ENCODE measurements around the gene YRDC.

Gene YRDC, protein sequence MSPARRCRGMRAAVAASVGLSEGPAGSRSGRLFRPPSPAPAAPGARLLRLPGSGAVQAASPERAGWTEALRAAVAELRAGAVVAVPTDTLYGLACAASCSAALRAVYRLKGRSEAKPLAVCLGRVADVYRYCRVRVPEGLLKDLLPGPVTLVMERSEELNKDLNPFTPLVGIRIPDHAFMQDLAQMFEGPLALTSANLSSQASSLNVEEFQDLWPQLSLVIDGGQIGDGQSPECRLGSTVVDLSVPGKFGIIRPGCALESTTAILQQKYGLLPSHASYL

DNA sequence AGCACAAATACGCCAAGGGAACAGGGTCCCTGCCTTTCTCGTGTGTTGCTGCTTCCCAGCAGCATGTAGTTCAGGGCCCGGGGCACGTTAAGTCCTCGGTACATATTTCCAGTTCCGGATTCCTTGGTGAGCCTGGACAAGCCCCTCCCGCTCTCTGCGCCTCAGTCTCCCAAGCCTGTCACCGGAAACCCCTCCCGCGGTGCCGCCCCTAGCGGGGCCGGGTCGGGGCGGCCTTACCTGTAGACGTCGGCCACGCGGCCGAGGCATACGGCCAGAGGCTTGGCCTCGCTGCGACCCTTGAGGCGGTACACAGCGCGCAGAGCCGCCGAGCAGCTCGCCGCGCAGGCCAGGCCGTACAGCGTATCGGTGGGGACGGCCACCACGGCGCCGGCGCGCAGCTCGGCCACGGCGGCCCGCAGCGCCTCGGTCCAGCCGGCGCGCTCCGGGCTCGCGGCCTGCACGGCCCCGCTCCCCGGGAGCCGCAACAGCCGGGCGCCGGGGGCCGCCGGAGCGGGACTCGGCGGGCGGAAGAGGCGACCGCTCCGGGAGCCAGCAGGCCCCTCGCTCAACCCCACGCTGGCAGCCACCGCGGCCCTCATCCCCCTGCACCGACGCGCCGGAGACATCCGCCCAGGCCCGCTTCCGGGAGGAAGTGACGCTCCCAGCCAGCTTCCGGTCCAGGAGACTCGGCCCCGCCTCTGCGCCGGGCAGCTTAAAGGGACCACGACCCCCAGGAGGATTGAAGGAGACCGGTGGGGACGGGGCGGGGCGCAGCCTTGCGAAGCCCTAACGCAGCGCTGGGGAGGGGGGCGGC is at the start of gene YRDC, which contains the start of gene C1orf122:
TSS of gene YRDC (minus strand) at position 654 of the 814 bp plus-strand sequence. CDS start at position 626, 28 bp downstream.
TSS of gene C1orf122 (plus strand) at position 236 of the 814 bp plus-strand sequence. CDS start 615 bp downstream, outside the sequence.
- ATAC-seq = peak; percentile 87
- TF ChIP-seq ZNF70 (CRISPR knock-in tag; IDR thresholded peaks at IDR 0.05) (no peak), ZC3H10 (CRISPR knock-in tag; IDR thresholded peaks at IDR 0.05) (no peak), ISL1 (CRISPR knock-in tag; IDR thresholded peaks at IDR 0.05) (no peak)
- TF ChIP-seq, protein P1, sequence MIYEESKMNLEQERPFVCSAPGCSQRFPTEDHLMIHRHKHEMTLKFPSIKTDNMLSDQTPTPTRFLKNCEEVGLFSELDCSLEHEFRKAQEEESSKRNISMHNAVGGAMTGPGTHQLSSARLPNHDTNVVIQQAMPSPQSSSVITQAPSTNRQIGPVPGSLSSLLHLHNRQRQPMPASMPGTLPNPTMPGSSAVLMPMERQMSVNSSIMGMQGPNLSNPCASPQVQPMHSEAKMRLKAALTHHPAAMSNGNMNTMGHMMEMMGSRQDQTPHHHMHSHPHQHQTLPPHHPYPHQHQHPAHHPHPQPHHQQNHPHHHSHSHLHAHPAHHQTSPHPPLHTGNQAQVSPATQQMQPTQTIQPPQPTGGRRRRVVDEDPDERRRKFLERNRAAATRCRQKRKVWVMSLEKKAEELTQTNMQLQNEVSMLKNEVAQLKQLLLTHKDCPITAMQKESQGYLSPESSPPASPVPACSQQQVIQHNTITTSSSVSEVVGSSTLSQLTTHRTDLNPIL (CRISPR knock-in tag; IDR thresholded peaks at IDR 0.05; ENCODE audit: low read depth) = 0 out of 2 replicates have a peak, but pooled peaks have one; percentile 13
- TF ChIP-seq, protein P2, sequence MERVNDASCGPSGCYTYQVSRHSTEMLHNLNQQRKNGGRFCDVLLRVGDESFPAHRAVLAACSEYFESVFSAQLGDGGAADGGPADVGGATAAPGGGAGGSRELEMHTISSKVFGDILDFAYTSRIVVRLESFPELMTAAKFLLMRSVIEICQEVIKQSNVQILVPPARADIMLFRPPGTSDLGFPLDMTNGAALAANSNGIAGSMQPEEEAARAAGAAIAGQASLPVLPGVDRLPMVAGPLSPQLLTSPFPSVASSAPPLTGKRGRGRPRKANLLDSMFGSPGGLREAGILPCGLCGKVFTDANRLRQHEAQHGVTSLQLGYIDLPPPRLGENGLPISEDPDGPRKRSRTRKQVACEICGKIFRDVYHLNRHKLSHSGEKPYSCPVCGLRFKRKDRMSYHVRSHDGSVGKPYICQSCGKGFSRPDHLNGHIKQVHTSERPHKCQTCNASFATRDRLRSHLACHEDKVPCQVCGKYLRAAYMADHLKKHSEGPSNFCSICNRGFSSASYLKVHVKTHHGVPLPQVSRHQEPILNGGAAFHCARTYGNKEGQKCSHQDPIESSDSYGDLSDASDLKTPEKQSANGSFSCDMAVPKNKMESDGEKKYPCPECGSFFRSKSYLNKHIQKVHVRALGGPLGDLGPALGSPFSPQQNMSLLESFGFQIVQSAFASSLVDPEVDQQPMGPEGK (CRISPR knock-in tag; IDR thresholded peaks at IDR 0.05; ENCODE audit: borderline replicate concordance) = peak; percentile 56; the same call in 1 of the 2 replicates

DNA sequence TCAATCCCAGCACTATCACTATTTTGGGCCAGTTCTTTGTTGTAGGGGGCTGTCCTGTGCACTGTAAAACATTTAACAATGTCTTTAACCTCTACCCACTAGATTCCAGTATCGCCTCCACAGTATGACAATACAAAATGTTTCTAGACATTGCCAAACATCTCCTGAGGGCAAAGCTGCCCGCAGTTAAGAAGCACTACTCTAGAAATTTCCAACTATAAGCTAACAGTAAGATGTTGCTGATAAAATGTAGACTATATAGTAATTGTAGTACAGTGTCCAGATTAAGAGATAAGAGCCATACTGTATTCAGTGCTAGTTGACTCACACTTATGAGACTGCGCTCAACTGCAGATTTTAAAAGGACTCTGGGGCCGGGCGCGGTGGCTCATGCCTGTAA is 46.4 kb upstream of the YRDC start:
- ATAC-seq = no peak
- TF ChIP-seq, protein P3, sequence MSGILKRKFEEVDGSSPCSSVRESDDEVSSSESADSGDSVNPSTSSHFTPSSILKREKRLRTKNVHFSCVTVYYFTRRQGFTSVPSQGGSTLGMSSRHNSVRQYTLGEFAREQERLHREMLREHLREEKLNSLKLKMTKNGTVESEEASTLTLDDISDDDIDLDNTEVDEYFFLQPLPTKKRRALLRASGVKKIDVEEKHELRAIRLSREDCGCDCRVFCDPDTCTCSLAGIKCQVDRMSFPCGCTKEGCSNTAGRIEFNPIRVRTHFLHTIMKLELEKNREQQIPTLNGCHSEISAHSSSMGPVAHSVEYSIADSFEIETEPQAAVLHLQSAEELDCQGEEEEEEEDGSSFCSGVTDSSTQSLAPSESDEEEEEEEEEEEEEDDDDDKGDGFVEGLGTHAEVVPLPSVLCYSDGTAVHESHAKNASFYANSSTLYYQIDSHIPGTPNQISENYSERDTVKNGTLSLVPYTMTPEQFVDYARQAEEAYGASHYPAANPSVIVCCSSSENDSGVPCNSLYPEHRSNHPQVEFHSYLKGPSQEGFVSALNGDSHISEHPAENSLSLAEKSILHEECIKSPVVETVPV (CRISPR knock-in tag; IDR thresholded peaks at IDR 0.05) = no peak
- TF ChIP-seq ZFP3 (CRISPR knock-in tag; IDR thresholded peaks at IDR 0.05) (no peak), ZNF565 (CRISPR knock-in tag; conservative IDR thresholded peaks at IDR 0.05; ENCODE audit: low read depth) (no peak), BACH2 (CRISPR knock-in tag; IDR thresholded peaks at IDR 0.05; ENCODE audit: borderline replicate concordance) (no peak), ESRRG (CRISPR knock-in tag; IDR thresholded peaks at IDR 0.05) (no peak), ZFP30 (CRISPR knock-in tag; IDR thresholded peaks at IDR 0.05) (no peak), TCF4 (CRISPR knock-in tag; IDR thresholded peaks at IDR 0.05; ENCODE audit: borderline replicate concordance) (no peak), RARB (CRISPR knock-in tag; IDR thresholded peaks at IDR 0.05) (no peak), ZNF8 (CRISPR knock-in tag; IDR thresholded peaks at IDR 0.05) (no peak), CSDC2 (CRISPR knock-in tag; IDR thresholded peaks at IDR 0.05) (no peak), ARNTL (CRISPR knock-in tag; IDR thresholded peaks at IDR 0.05; ENCODE audit: borderline replicate concordance, low read depth) (no peak), ZNF70 (CRISPR knock-in tag; IDR thresholded peaks at IDR 0.05) (no peak), OSR1 (CRISPR knock-in tag; IDR thresholded peaks at IDR 0.05) (no peak), ZC3H10 (CRISPR knock-in tag; IDR thresholded peaks at IDR 0.05) (no peak), PPARA (CRISPR knock-in tag; IDR thresholded peaks at IDR 0.05; ENCODE audit: borderline replicate concordance) (no peak)
- TF ChIP-seq, protein P1 (CRISPR knock-in tag; IDR thresholded peaks at IDR 0.05; ENCODE audit: low read depth) = no peak

DNA sequence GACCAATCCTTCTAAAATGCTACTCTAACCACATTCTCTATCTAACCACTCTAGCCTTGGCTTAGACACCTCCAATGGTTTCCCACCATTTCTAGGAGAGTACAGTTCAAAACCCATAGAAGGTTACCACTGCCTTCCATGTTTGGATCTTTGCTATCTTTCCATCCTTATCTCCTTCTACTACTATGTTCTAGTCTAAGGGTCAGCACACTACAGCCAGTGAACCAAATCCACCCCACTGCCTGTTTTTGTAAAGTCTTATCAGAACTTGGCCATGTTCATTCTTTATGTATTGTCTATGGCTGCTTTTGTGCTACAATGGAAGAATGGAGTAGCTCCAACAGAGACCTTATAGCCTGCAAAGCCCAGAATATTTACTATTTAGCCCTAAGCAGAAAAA is 45.1 kb upstream of the YRDC start:
- no peak for ATAC-seq
- no peak for TF ChIP-seq ARNTL (CRISPR knock-in tag; IDR thresholded peaks at IDR 0.05; ENCODE audit: borderline replicate concordance, low read depth)
- no peak for TF ChIP-seq SNAI2 (CRISPR knock-in tag; IDR thresholded peaks at IDR 0.05)
- TF ChIP-seq BACH2 (CRISPR knock-in tag; IDR thresholded peaks at IDR 0.05; ENCODE audit: borderline replicate concordance) = no peak
- no peak for TF ChIP-seq CSDC2 (CRISPR knock-in tag; IDR thresholded peaks at IDR 0.05)
- TF ChIP-seq, protein P2 (CRISPR knock-in tag; IDR thresholded peaks at IDR 0.05; ENCODE audit: borderline replicate concordance) = no peak
- TF ChIP-seq, protein P4, sequence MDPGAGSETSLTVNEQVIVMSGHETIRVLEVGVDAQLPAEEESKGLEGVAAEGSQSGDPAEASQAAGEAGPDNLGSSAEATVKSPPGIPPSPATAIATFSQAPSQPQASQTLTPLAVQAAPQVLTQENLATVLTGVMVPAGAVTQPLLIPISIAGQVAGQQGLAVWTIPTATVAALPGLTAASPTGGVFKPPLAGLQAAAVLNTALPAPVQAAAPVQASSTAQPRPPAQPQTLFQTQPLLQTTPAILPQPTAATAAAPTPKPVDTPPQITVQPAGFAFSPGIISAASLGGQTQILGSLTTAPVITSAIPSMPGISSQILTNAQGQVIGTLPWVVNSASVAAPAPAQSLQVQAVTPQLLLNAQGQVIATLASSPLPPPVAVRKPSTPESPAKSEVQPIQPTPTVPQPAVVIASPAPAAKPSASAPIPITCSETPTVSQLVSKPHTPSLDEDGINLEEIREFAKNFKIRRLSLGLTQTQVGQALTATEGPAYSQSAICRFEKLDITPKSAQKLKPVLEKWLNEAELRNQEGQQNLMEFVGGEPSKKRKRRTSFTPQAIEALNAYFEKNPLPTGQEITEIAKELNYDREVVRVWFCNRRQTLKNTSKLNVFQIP (CRISPR knock-in tag; IDR thresholded peaks at IDR 0.05; ENCODE audit: borderline replicate concordance, low read depth) = no peak
- TF ChIP-seq TCF4 (CRISPR knock-in tag; IDR thresholded peaks at IDR 0.05; ENCODE audit: borderline replicate concordance) = no peak
- no peak for TF ChIP-seq ZNF565 (CRISPR knock-in tag; conservative IDR thresholded peaks at IDR 0.05; ENCODE audit: low read depth)
- no peak for TF ChIP-seq PPARA (CRISPR knock-in tag; IDR thresholded peaks at IDR 0.05; ENCODE audit: borderline replicate concordance)
- TF ChIP-seq, protein P5, sequence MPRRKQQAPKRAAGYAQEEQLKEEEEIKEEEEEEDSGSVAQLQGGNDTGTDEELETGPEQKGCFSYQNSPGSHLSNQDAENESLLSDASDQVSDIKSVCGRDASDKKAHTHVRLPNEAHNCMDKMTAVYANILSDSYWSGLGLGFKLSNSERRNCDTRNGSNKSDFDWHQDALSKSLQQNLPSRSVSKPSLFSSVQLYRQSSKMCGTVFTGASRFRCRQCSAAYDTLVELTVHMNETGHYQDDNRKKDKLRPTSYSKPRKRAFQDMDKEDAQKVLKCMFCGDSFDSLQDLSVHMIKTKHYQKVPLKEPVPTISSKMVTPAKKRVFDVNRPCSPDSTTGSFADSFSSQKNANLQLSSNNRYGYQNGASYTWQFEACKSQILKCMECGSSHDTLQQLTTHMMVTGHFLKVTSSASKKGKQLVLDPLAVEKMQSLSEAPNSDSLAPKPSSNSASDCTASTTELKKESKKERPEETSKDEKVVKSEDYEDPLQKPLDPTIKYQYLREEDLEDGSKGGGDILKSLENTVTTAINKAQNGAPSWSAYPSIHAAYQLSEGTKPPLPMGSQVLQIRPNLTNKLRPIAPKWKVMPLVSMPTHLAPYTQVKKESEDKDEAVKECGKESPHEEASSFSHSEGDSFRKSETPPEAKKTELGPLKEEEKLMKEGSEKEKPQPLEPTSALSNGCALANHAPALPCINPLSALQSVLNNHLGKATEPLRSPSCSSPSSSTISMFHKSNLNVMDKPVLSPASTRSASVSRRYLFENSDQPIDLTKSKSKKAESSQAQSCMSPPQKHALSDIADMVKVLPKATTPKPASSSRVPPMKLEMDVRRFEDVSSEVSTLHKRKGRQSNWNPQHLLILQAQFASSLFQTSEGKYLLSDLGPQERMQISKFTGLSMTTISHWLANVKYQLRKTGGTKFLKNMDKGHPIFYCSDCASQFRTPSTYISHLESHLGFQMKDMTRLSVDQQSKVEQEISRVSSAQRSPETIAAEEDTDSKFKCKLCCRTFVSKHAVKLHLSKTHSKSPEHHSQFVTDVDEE (CRISPR knock-in tag; IDR thresholded peaks at IDR 0.05) = no peak
- no peak for TF ChIP-seq OSR1 (CRISPR knock-in tag; IDR thresholded peaks at IDR 0.05)
- TF ChIP-seq ZFP30 (CRISPR knock-in tag; IDR thresholded peaks at IDR 0.05) = no peak
- TF ChIP-seq ISL1 (CRISPR knock-in tag; IDR thresholded peaks at IDR 0.05) = no peak
- no peak for TF ChIP-seq ZNF70 (CRISPR knock-in tag; IDR thresholded peaks at IDR 0.05)
- TF ChIP-seq TOX (CRISPR knock-in tag; IDR thresholded peaks at IDR 0.05; ENCODE audit: borderline replicate concordance) = no peak
